Calu3 (cell line): ENCODE results near the gene FAT3. TPM values are rescaled to one million over a fixed set of nuclear protein-coding genes. Genes with fewer than 3 reads are reported as not detected.

Experiments used
- BruUV-seq: library from RNA; stranded (reverse); fragments of 400-500 nt; replicated peaks from 2 replicates; lab custom pipeline; 2021; lab: Mats Ljungman, UMichigan
- CTCF ChIA-PET: fragments of 300-600 bp; sonication (Branson Sonifier 250); formaldehyde crosslinking; loops from one replicate; lab custom pipeline; 2022; ENCODE audit warnings: antibody characterized with exemption; lab: Charles Lee
- DNase-seq: peaks from one replicate; pipeline ENCODE4 v3.0.0; 2022
- H3K27ac Mint-ChIP-seq: one replicate; pipeline ENCODE4 v1.8.0; 2022; ENCODE audit warnings: mixed read lengths; ENCODE audit not compliant: unreplicated experiment
- H3K27me3 Mint-ChIP-seq: one replicate; pipeline ENCODE4 v1.8.0; 2022; ENCODE audit warnings: mixed read lengths; ENCODE audit not compliant: unreplicated experiment
- H3K36me3 Mint-ChIP-seq: one replicate; pipeline ENCODE4 v1.8.0; 2022; ENCODE audit warnings: mild to moderate bottlenecking, moderate library complexity, mixed read lengths; ENCODE audit not compliant: insufficient read depth, unreplicated experiment
- H3K4me1 Mint-ChIP-seq: one replicate; pipeline ENCODE4 v1.8.0; 2022; ENCODE audit warnings: mild to moderate bottlenecking, low read depth, mixed read lengths; ENCODE audit not compliant: unreplicated experiment
- H3K4me3 Mint-ChIP-seq: one replicate; pipeline ENCODE4 v1.8.0; 2022; ENCODE audit warnings: mild to moderate bottlenecking, low read depth, moderate library complexity, mixed read lengths; ENCODE audit not compliant: unreplicated experiment
- H3K9me3 Mint-ChIP-seq: one replicate; pipeline ENCODE4 v1.8.0; 2022; ENCODE audit warnings: low read depth, mixed read lengths; ENCODE audit not compliant: unreplicated experiment
- intact Hi-C: fragments of 100-400 bp; cut with micrococcal nuclease; formaldehyde crosslinking; loops from one replicate; pipeline ENCODE4 v1.10.0; 2022; ENCODE audit not compliant: unreplicated experiment
- total RNA-seq: library from RNA; stranded (reverse); gene quantifications from 2 replicates; pipeline ENCODE4 v1.2.3, GENCODE V29; 2022
- TF ChIP-seq, protein P1 (sequence below): fragments of 200-600 bp; IDR thresholded peaks from one replicate; pipeline ENCODE4 v1.8.0; 2022; ENCODE audit warnings: antibody characterized with exemption; ENCODE audit not compliant: unreplicated experiment

FAT3 gene
- total RNA-seq, 1 experiment from 2014 or later, result 0.68 TPM

- Mint-ChIP-seq H3K27ac (no peak overlapping the region), H3K4me3 (no peak overlapping the region), H3K9me3 (peaks cover 2% of the 10 kb centered on the region), H3K4me1 (peaks cover 8% of the 10 kb centered on the region), H3K27me3 (no peaks in the 10 kb centered on the region), H3K36me3 (no peaks in the 10 kb centered on the region)
- DNase-seq, result no peak
- intact Hi-C loops, result no loop called here
- CTCF ChIA-PET, result no interaction called here
- BruUV-seq, result no TSS peak
- TF ChIP-seq, protein P1, sequence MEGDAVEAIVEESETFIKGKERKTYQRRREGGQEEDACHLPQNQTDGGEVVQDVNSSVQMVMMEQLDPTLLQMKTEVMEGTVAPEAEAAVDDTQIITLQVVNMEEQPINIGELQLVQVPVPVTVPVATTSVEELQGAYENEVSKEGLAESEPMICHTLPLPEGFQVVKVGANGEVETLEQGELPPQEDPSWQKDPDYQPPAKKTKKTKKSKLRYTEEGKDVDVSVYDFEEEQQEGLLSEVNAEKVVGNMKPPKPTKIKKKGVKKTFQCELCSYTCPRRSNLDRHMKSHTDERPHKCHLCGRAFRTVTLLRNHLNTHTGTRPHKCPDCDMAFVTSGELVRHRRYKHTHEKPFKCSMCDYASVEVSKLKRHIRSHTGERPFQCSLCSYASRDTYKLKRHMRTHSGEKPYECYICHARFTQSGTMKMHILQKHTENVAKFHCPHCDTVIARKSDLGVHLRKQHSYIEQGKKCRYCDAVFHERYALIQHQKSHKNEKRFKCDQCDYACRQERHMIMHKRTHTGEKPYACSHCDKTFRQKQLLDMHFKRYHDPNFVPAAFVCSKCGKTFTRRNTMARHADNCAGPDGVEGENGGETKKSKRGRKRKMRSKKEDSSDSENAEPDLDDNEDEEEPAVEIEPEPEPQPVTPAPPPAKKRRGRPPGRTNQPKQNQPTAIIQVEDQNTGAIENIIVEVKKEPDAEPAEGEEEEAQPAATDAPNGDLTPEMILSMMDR, result no peak
Measured at GRCh38 chr11:92204731-92205130, 19.9 kb upstream of the FAT3 start.

DNA sequence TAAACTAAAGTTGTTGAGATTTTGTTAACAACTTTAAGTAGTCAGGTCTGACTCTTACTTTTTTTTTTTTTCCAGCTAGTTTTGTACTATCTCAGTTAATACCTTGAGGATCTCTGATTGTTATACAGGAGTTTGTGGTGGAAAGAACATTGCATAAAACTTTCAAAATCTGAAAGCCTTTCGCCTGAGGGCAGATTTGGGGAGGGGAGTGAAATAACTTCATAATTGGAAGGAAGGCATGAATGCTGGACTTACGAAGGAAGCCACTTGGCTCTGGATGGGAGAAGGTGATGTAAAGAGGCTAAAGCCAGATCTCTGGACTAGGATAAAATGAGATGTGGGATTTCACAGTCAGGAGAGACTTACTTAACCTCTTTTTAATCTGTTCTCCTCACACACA lies 18.2 kb upstream of the FAT3 start:
- H3K4me3 Mint-ChIP-seq, result no peak overlapping the region
- BruUV-seq, result no TSS peak

GRCh38 chr11:92211576-92212167 lies 12.9 kb upstream of the FAT3 start:
- BruUV-seq, result no TSS peak
- TF ChIP-seq, protein P1, result no peak
- intact Hi-C loops, result loop anchor here (1.0 to 5.0 kb wide), 2 partner anchors 341 to 675 kb away; no protein-coding TSS in a partner anchor
- Mint-ChIP-seq H3K27ac (no peak overlapping the region), H3K9me3 (no peaks in the 10 kb centered on the region), H3K27me3 (no peaks in the 10 kb centered on the region), H3K4me3 (no peak overlapping the region), H3K4me1 (no peaks in the 10 kb centered on the region), H3K36me3 (no peaks in the 10 kb centered on the region)
- CTCF ChIA-PET, result interaction anchor here (0.6 to 1.0 kb wide), 3 partner anchors 52 to 347 kb away, joined by 3 to 4 read pairs (median 3); no protein-coding TSS in a partner anchor
- peak; percentile 37 for DNase-seq

More for the DNA sequence above, 18.2 kb upstream of the FAT3 start:
- no peak for DNase-seq
- Mint-ChIP-seq H3K27me3 (no peaks in the 10 kb centered on the region), H3K9me3 (peaks cover 2% of the 10 kb centered on the region), H3K27ac (no peak overlapping the region), H3K36me3 (no peaks in the 10 kb centered on the region), H3K4me1 (peaks cover 8% of the 10 kb centered on the region)
- intact Hi-C loops, result no loop called here
- CTCF ChIA-PET, result interaction anchor here (0.7 kb wide), 1 partner anchor 760 kb away, joined by 3 read pairs; no protein-coding TSS in a partner anchor
- TF ChIP-seq, protein P1, result no peak

DNA sequence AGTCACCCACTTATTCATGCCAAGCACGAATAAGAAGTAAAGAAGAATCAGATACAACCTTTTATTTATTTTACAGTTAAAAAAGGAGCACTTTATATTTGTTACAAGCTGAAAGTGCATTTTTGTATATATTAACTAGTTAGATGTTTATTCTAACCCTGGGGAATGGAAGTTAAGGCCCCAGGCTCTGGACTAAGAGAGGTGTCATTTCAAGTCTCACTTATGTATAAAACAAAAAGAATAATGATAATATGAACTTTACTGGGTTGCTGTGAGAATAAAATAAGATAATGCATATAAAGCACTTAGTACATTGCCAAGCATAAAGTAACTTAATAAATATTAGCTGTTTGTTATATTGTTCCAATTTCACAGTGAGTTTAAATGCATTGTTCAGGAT lies 12.1 kb upstream of the FAT3 start:
- no peaks in the 10 kb centered on the region for H3K4me1 Mint-ChIP-seq
- intact Hi-C loops, result loop anchor here (5.0 kb wide), 1 partner anchor 340 kb away; no protein-coding TSS in a partner anchor
- no peak overlapping the region for H3K4me3 Mint-ChIP-seq
- BruUV-seq, result no TSS peak
- no peaks in the 10 kb centered on the region for H3K27me3 Mint-ChIP-seq
- TF ChIP-seq, protein P1, result no peak
- no peaks in the 10 kb centered on the region for H3K9me3 Mint-ChIP-seq
- no peak for DNase-seq
- no peaks in the 10 kb centered on the region for H3K36me3 Mint-ChIP-seq
- H3K27ac Mint-ChIP-seq, result no peak overlapping the region
- CTCF ChIA-PET, result no interaction called here
